ENCODE measurements around the gene ST3GAL6.

Gene ST3GAL6

GRCh38 chr3:98784666-98785600 lies 21.8 kb downstream of the ST3GAL6 start:
- Histone ChIP-seq H3K18ac (ENCODE audit: low read length) (no peak overlapping the region), H2AFZ (ENCODE audit: insufficient read depth, low read length, poor library complexity) (no peak overlapping the region), H3K4me1 (ENCODE audit: control insufficient read depth in 1 of 2, insufficient read depth in 2 of 2, low read length in 2 of 2) (peaks cover 2 to 3% of the 10 kb centered on the region in 2 experiments), H3K4me2 (ENCODE audit: low read length) (no peak overlapping the region), H3K79me1 (ENCODE audit: low read length) (no peaks in the 10 kb centered on the region), H2BK120ac (ENCODE audit: insufficient read depth, low read length, poor library complexity) (no peak overlapping the region), H3K9ac (ENCODE audit: low read length) (no peak overlapping the region), H3K14ac (ENCODE audit: low read length) (no peak overlapping the region), H3K27ac (ENCODE audit: low read depth, low read length) (peak overlapping the region; percentile 0), H3K79me2 (ENCODE audit: control insufficient read depth, insufficient read depth, low read length, poor library complexity) (no peaks in the 10 kb centered on the region), H4K12ac (ENCODE audit: low read depth, low read length) (no peak overlapping the region), H2BK12ac (ENCODE audit: low read length) (no peak overlapping the region), H3K23ac (ENCODE audit: low read length) (no peak overlapping the region), H3K9me3 (ENCODE audit: insufficient read depth, low read depth, low read length) (no peaks in the 10 kb centered on the region), H4K91ac (ENCODE audit: low read depth, low read length) (no peak overlapping the region), H3K4me3 (ENCODE audit: low read depth, low read length) (no peak overlapping the region), H3K4ac (ENCODE audit: low read depth, low read length) (no peak overlapping the region), H4K8ac (ENCODE audit: low read depth, low read length) (no peak overlapping the region), H2BK5ac (ENCODE audit: low read depth, low read length, poor library complexity) (no peak overlapping the region), H2AK5ac (ENCODE audit: low read length) (no peak overlapping the region), H3K27me3 (ENCODE audit: insufficient read depth, low read length) (no peaks in the 10 kb centered on the region), H3K36me3 (ENCODE audit: control insufficient read depth in 1 of 2, insufficient read depth in 2 of 2, low read length in 2 of 2) (peaks cover 0 to 2% of the 10 kb centered on the region in 2 experiments)
- WGBS (ENCODE audit: extremely low coverage, insufficient coverage, insufficient read length) = no CpG with 5 or more reads among the region's 3 CpGs
- peak; percentile 29 to 86 for DNase-seq

DNA sequence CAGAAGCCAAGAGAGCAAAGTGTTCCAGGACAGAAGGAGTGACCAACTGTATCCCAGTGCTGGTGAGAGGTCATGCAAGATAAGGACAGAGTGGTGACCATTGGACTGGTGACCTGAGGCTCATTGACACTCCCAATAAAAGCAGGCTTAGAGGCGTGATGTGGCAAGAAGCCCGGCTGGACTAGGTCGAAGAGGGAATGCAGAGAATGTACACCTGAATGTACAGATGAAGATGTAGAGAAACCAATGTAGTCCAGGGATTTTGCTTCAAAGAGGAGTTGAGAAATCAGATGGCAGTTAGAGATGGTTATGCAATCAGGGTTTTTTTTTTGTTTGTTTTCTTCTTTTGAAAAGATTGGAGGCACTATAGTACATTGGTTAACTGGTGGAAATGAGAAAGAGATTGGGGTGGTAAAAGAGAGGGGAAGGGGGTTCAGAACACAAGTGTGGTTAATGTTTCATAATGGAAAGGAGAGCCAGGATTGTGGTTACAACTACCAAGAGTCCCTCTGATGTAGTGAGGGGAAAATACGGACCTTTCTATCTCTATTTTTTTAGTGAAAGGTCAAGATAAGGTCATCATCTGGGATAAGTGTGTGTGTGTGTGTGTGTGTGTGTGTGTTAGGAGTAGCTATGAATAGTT lies 23.3 kb downstream of the ST3GAL6 start:
- no peaks in the 10 kb centered on the region for H3K79me1 ChIP-seq (ENCODE audit: low read length)
- H3K18ac ChIP-seq (ENCODE audit: low read length) = no peak overlapping the region
- no peaks in the 10 kb centered on the region for H3K79me2 ChIP-seq (ENCODE audit: control insufficient read depth, insufficient read depth, low read length, poor library complexity)
- H3K27me3 ChIP-seq (ENCODE audit: insufficient read depth, low read length) = no peaks in the 10 kb centered on the region
- H4K12ac ChIP-seq (ENCODE audit: low read depth, low read length) = no peak overlapping the region
- H3K9ac ChIP-seq (ENCODE audit: low read length) = no peak overlapping the region
- no peak overlapping the region for H3K4me2 ChIP-seq (ENCODE audit: low read length)
- no peak overlapping the region for H3K23ac ChIP-seq (ENCODE audit: low read length)
- H2BK120ac ChIP-seq (ENCODE audit: insufficient read depth, low read length, poor library complexity) = no peak overlapping the region
- H3K36me3 ChIP-seq (ENCODE audit: control insufficient read depth in 1 of 2, insufficient read depth in 2 of 2, low read length in 2 of 2) = peaks cover 0 to 2% of the 10 kb centered on the region in 2 experiments
- no peak overlapping the region for H3K14ac ChIP-seq (ENCODE audit: low read length)
- H4K8ac ChIP-seq (ENCODE audit: low read depth, low read length) = no peak overlapping the region
- H3K4me3 ChIP-seq (ENCODE audit: low read depth, low read length) = no peak overlapping the region
- H2BK5ac ChIP-seq (ENCODE audit: low read depth, low read length, poor library complexity) = no peak overlapping the region
- no peak overlapping the region for H2AK5ac ChIP-seq (ENCODE audit: low read length)
- no peak overlapping the region for H3K4ac ChIP-seq (ENCODE audit: low read depth, low read length)
- DNase-seq = peak; percentile 95 to 96
- H2AFZ ChIP-seq (ENCODE audit: insufficient read depth, low read length, poor library complexity) = no peak overlapping the region
- WGBS (ENCODE audit: extremely low coverage, insufficient coverage, insufficient read length) = no CpG with 5 or more reads among the region's 4 CpGs
- H4K91ac ChIP-seq (ENCODE audit: low read depth, low read length) = no peak overlapping the region
- no peak overlapping the region for H2BK12ac ChIP-seq (ENCODE audit: low read length)
- no peak overlapping the region for H3K27ac ChIP-seq (ENCODE audit: low read depth, low read length)
- H3K9me3 ChIP-seq (ENCODE audit: insufficient read depth, low read depth, low read length) = no peaks in the 10 kb centered on the region
- H3K4me1 ChIP-seq (ENCODE audit: control insufficient read depth in 1 of 2, insufficient read depth in 2 of 2, low read length in 2 of 2) = no peaks in the 10 kb centered on the region

DNA sequence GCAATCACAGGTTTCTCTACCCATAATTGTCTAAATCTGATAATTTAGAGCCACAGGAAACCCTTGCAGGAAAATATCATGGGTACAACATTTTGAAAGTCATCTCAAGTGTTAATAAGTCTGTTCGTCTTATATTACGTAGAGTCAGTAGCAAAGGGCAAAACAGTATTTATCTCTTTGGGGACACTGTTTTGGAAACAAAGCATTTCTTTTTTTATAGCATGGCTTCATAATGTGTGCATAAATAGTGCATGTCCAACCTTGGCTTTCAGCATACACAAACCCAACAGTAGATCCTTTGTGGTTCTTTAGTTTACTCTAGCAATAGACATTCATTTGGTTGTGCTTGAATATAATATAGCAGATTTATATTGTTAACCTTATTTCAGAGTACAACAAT lies 24.0 kb downstream of the ST3GAL6 start:
- no peak overlapping the region for H3K9ac ChIP-seq (ENCODE audit: low read length)
- H3K27me3 ChIP-seq (ENCODE audit: insufficient read depth, low read length) = no peaks in the 10 kb centered on the region
- H3K79me1 ChIP-seq (ENCODE audit: low read length) = no peaks in the 10 kb centered on the region
- no peak overlapping the region for H4K8ac ChIP-seq (ENCODE audit: low read depth, low read length)
- no peaks in the 10 kb centered on the region for H3K9me3 ChIP-seq (ENCODE audit: insufficient read depth, low read depth, low read length)
- H2AK5ac ChIP-seq (ENCODE audit: low read length) = no peak overlapping the region
- H4K91ac ChIP-seq (ENCODE audit: low read depth, low read length) = no peak overlapping the region
- H3K4me2 ChIP-seq (ENCODE audit: low read length) = no peak overlapping the region
- H2BK5ac ChIP-seq (ENCODE audit: low read depth, low read length, poor library complexity) = no peak overlapping the region
- H3K27ac ChIP-seq (ENCODE audit: low read depth, low read length) = no peak overlapping the region
- no peaks in the 10 kb centered on the region for H3K79me2 ChIP-seq (ENCODE audit: control insufficient read depth, insufficient read depth, low read length, poor library complexity)
- no peak overlapping the region for H2BK12ac ChIP-seq (ENCODE audit: low read length)
- DNase-seq = no peak
- H3K23ac ChIP-seq (ENCODE audit: low read length) = no peak overlapping the region
- WGBS (ENCODE audit: extremely low coverage, insufficient coverage, insufficient read length) = no CpG with 5 or more reads among the region's 2 CpGs
- H2BK120ac ChIP-seq (ENCODE audit: insufficient read depth, low read length, poor library complexity) = no peak overlapping the region
- H3K4me1 ChIP-seq (ENCODE audit: control insufficient read depth in 1 of 2, insufficient read depth in 2 of 2, low read length in 2 of 2) = no peaks in the 10 kb centered on the region
- H3K4me3 ChIP-seq (ENCODE audit: low read depth, low read length) = no peak overlapping the region
- no peak overlapping the region for H4K12ac ChIP-seq (ENCODE audit: low read depth, low read length)
- no peak overlapping the region for H3K4ac ChIP-seq (ENCODE audit: low read depth, low read length)
- H3K36me3 ChIP-seq (ENCODE audit: control insufficient read depth in 1 of 2, insufficient read depth in 2 of 2, low read length in 2 of 2) = peaks cover 0 to 2% of the 10 kb centered on the region in 2 experiments
- H2AFZ ChIP-seq (ENCODE audit: insufficient read depth, low read length, poor library complexity) = no peak overlapping the region
- no peak overlapping the region for H3K14ac ChIP-seq (ENCODE audit: low read length)
- H3K18ac ChIP-seq (ENCODE audit: low read length) = no peak overlapping the region

- no peak overlapping the region for H2AFZ ChIP-seq (ENCODE audit: insufficient read depth, low read length, poor library complexity)
- no CpG with 5 or more reads among the region's 2 CpGs for WGBS (ENCODE audit: extremely low coverage, insufficient coverage, insufficient read length)
- H3K23ac ChIP-seq (ENCODE audit: low read length) = no peak overlapping the region
- H3K4me3 ChIP-seq (ENCODE audit: low read depth, low read length) = no peak overlapping the region
- no peak overlapping the region for H2BK5ac ChIP-seq (ENCODE audit: low read depth, low read length, poor library complexity)
- H3K9ac ChIP-seq (ENCODE audit: low read length) = no peak overlapping the region
- no peak overlapping the region for H3K14ac ChIP-seq (ENCODE audit: low read length)
- no peak for DNase-seq
- H2BK120ac ChIP-seq (ENCODE audit: insufficient read depth, low read length, poor library complexity) = no peak overlapping the region
- no peak overlapping the region for H4K12ac ChIP-seq (ENCODE audit: low read depth, low read length)
- H3K36me3 ChIP-seq (ENCODE audit: control insufficient read depth in 1 of 2, insufficient read depth in 2 of 2, low read length in 2 of 2) = no peaks in the 10 kb centered on the region
- H3K4me2 ChIP-seq (ENCODE audit: low read length) = no peak overlapping the region
- H3K79me1 ChIP-seq (ENCODE audit: low read length) = no peaks in the 10 kb centered on the region
- H3K27ac ChIP-seq (ENCODE audit: low read depth, low read length) = no peak overlapping the region
- no peak overlapping the region for H4K8ac ChIP-seq (ENCODE audit: low read depth, low read length)
- no peak overlapping the region for H3K4ac ChIP-seq (ENCODE audit: low read depth, low read length)
- H3K4me1 ChIP-seq (ENCODE audit: control insufficient read depth in 1 of 2, insufficient read depth in 2 of 2, low read length in 2 of 2) = no peaks in the 10 kb centered on the region
- no peak overlapping the region for H2BK12ac ChIP-seq (ENCODE audit: low read length)
- H4K91ac ChIP-seq (ENCODE audit: low read depth, low read length) = no peak overlapping the region
- H3K18ac ChIP-seq (ENCODE audit: low read length) = no peak overlapping the region
- no peaks in the 10 kb centered on the region for H3K27me3 ChIP-seq (ENCODE audit: insufficient read depth, low read length)
- no peaks in the 10 kb centered on the region for H3K79me2 ChIP-seq (ENCODE audit: control insufficient read depth, insufficient read depth, low read length, poor library complexity)
- no peak overlapping the region for H2AK5ac ChIP-seq (ENCODE audit: low read length)
- no peaks in the 10 kb centered on the region for H3K9me3 ChIP-seq (ENCODE audit: insufficient read depth, low read depth, low read length)
Observed at GRCh38 chr3:98788651-98789050, 25.5 kb downstream of the ST3GAL6 start.

Data from trophoblast cell (in vitro differentiated cells and primary cell).